Measurements from ENCODE around the gene PRKCI.

DNA sequence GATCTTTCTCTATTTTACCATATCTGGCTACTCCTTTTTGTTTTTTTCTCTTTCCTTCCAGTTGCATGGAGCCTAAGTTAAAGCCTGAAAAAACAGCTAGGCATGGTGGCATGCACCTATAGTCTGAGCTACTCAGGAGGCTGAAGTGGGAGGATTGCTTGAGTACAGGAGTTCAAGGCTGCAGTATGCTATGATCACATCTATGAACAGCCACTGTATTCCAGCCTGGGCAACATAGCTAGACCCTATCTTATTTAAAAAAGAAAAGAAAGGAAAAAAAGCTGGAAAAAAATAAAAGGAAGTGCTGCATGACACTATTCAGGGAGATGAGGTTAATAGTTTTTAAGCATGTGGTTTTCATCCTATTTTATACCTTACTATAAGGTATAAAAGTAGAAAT is 131.3 kb downstream of the PRKCI start:
- no peak for TF ChIP-seq EP300 (IDR thresholded peaks at IDR 0.05; ENCODE audit: low read length)
- no peak for TF ChIP-seq YBX1 (IDR thresholded peaks at IDR 0.05)
- TF ChIP-seq, protein P1, sequence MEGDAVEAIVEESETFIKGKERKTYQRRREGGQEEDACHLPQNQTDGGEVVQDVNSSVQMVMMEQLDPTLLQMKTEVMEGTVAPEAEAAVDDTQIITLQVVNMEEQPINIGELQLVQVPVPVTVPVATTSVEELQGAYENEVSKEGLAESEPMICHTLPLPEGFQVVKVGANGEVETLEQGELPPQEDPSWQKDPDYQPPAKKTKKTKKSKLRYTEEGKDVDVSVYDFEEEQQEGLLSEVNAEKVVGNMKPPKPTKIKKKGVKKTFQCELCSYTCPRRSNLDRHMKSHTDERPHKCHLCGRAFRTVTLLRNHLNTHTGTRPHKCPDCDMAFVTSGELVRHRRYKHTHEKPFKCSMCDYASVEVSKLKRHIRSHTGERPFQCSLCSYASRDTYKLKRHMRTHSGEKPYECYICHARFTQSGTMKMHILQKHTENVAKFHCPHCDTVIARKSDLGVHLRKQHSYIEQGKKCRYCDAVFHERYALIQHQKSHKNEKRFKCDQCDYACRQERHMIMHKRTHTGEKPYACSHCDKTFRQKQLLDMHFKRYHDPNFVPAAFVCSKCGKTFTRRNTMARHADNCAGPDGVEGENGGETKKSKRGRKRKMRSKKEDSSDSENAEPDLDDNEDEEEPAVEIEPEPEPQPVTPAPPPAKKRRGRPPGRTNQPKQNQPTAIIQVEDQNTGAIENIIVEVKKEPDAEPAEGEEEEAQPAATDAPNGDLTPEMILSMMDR (IDR thresholded peaks at IDR 0.05 in 2 of 3, conservative IDR thresholded peaks at IDR 0.05 in 1 of 3; ENCODE audit: insufficient read depth in 2 of 3, low read depth in 1 of 3, low read length in 3 of 3): no peak
- TF ChIP-seq ZNF133 (CRISPR knock-in tag; IDR thresholded peaks at IDR 0.05): no peak
- TF ChIP-seq, protein P2, sequence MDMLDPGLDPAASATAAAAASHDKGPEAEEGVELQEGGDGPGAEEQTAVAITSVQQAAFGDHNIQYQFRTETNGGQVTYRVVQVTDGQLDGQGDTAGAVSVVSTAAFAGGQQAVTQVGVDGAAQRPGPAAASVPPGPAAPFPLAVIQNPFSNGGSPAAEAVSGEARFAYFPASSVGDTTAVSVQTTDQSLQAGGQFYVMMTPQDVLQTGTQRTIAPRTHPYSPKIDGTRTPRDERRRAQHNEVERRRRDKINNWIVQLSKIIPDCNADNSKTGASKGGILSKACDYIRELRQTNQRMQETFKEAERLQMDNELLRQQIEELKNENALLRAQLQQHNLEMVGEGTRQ (CRISPR knock-in tag; IDR thresholded peaks at IDR 0.05): no peak
- no peak for TF ChIP-seq CHD1 (IDR thresholded peaks at IDR 0.05; ENCODE audit: low read length)

Measured in K562 (cell line).